IMR-90 (cell line): ENCODE measurements around the gene TMEM184B. TPM values are rescaled to one million over a fixed set of nuclear protein-coding genes. Genes with fewer than 3 reads are reported as not detected.
"Not testable (repeated sequence)": the region's sequence is repeated elsewhere in the genome, so short reads cannot be mapped to it uniquely, and the experiment has no call there.

Experiments
- ATAC-seq: fragments of 200-7000 bp; cut with Tn5 transposase; 2 replicates; pipeline ENCODE4 v1.9.1; 2020; ENCODE audit warnings: low read depth, mild to moderate bottlenecking, moderate library complexity
- BruUV-seq: library from RNA; stranded (reverse); fragments of 400-500 nt; replicated peaks from 2 replicates; lab custom pipeline; 2021; lab: Mats Ljungman, UMichigan
- CTCF ChIA-PET: fragments of 300-600 bp; formaldehyde crosslinking; extraction: SDS; loops from one replicate; lab custom pipeline; 2021; ENCODE audit warnings: antibody characterized with exemption; lab: Yijun Ruan, JAX
- POLR2A ChIA-PET: fragments of 300-600 bp; sonication (Branson Sonifier 250); formaldehyde crosslinking; loops from one replicate; lab custom pipeline; 2022; ENCODE audit warnings: antibody characterized with exemption; ENCODE audit not compliant: unreplicated experiment; lab: Charles Lee
- DNase-seq: peaks from one replicate; pipeline ENCODE4 v3.0.0; 2013
- H2AFZ ChIP-seq: replicated peaks from 2 replicates; pipeline ENCODE3; 2013; ENCODE audit warnings: low read length, mild to moderate bottlenecking; ENCODE audit not compliant: poor library complexity
- H2AK5ac ChIP-seq: 2 replicates; pipeline ENCODE4 v1.6.1; 2013; ENCODE audit warnings: low read depth, low read length, inconsistent platforms
- H2AK9ac ChIP-seq: replicated peaks from 2 replicates; pipeline ENCODE3; 2013; ENCODE audit warnings: mild to moderate bottlenecking, low read depth, low read length, moderate library complexity; ENCODE audit not compliant: poor library complexity
- H2BK120ac ChIP-seq: 2 replicates; pipeline ENCODE4 v1.6.1; 2013; ENCODE audit warnings: low read depth, low read length, inconsistent platforms
- H2BK15ac ChIP-seq: 3 replicates; pipeline ENCODE4 v1.6.1; 2013; ENCODE audit warnings: low read depth, low read length, inconsistent platforms
- H2BK20ac ChIP-seq: 2 replicates; pipeline ENCODE4 v1.6.1; 2013; ENCODE audit warnings: low read depth, mild to moderate bottlenecking, inconsistent platforms, low read length, moderate library complexity
- H2BK5ac ChIP-seq: 2 replicates; pipeline ENCODE4 v1.6.1; 2013; ENCODE audit warnings: mild to moderate bottlenecking, low read depth, low read length, inconsistent platforms; ENCODE audit not compliant: poor library complexity, severe bottlenecking
- H3K14ac ChIP-seq: replicated peaks from 2 replicates; pipeline ENCODE4 v1.6.1; 2013; ENCODE audit warnings: low read depth, low read length, inconsistent platforms
- H3K18ac ChIP-seq: 2 replicates; pipeline ENCODE4 v1.6.1; 2013; ENCODE audit warnings: low read depth, low read length, control low read depth
- H3K23ac ChIP-seq: 2 replicates; pipeline ENCODE4 v1.6.1; 2013; ENCODE audit warnings: low read depth, low read length, inconsistent platforms
- H3K27ac ChIP-seq: 2 replicates; pipeline ENCODE4 v1.5.1; 2013; ENCODE audit warnings: mild to moderate bottlenecking, control low read depth, low read length; ENCODE audit not compliant: insufficient read depth
- H3K27me3 ChIP-seq: 2 replicates; pipeline ENCODE4 v1.6.1; 2013; ENCODE audit warnings: low read length; ENCODE audit not compliant: control insufficient read depth, insufficient read depth
- H3K36me3 ChIP-seq: 2 replicates; pipeline ENCODE4 v1.6.1; 2013; ENCODE audit warnings: low read length, mixed read lengths; ENCODE audit not compliant: control insufficient read depth, insufficient read depth
- H3K4ac ChIP-seq: 2 replicates; pipeline ENCODE4 v1.6.1; 2013; ENCODE audit warnings: low read depth, low read length, inconsistent platforms
- H3K4me1 ChIP-seq: 2 replicates; pipeline ENCODE4 v1.6.1; 2013; ENCODE audit warnings: low read length, mixed read lengths; ENCODE audit not compliant: control insufficient read depth, insufficient read depth
- H3K4me2 ChIP-seq: 2 replicates; pipeline ENCODE4 v1.6.1; 2013; ENCODE audit warnings: low read depth, mild to moderate bottlenecking, control low read depth, low read length, moderate library complexity
- H3K4me3 ChIP-seq: 2 replicates; pipeline ENCODE4 v1.5.1; 2013; ENCODE audit warnings: low read depth, mild to moderate bottlenecking, control low read depth, low read length, moderate library complexity; ENCODE audit not compliant: insufficient read depth
- H3K56ac ChIP-seq: 2 replicates; pipeline ENCODE4 v1.6.1; 2013; ENCODE audit warnings: low read length, inconsistent platforms; ENCODE audit not compliant: insufficient read depth; ENCODE audit errors: extremely low read depth
- H3K79me1 ChIP-seq, 2 experiments: 2 replicates each; pipeline ENCODE4 v1.6.1; 2013; ENCODE audit warnings: low read length in 2 of 2, inconsistent platforms in 1 of 2, low read depth in 1 of 2
- H3K9ac ChIP-seq: 2 replicates; pipeline ENCODE4 v1.6.1; 2013; ENCODE audit warnings: low read depth, low read length, control low read depth
- H3K9me1 ChIP-seq: 2 replicates; pipeline ENCODE4 v1.6.1; 2013; ENCODE audit warnings: low read length, inconsistent platforms; ENCODE audit not compliant: insufficient read depth
- H3K9me3 ChIP-seq: 2 replicates; pipeline ENCODE4 v1.6.1; 2013; ENCODE audit warnings: low read length; ENCODE audit not compliant: control insufficient read depth, insufficient read depth
- H4K20me1 ChIP-seq: 2 replicates; pipeline ENCODE4 v1.6.1; 2013; ENCODE audit warnings: low read length, inconsistent platforms; ENCODE audit not compliant: insufficient read depth
- H4K5ac ChIP-seq: 2 replicates; pipeline ENCODE4 v1.6.1; 2013; ENCODE audit warnings: mild to moderate bottlenecking, low read depth, low read length, control low read depth
- H4K8ac ChIP-seq, 2 experiments: 2 replicates each; pipeline ENCODE4 v1.6.1; 2013; ENCODE audit warnings: low read depth in 2 of 2, low read length in 2 of 2, control low read depth in 1 of 2, inconsistent platforms in 1 of 2
- H4K91ac ChIP-seq: 2 replicates; pipeline ENCODE4 v1.6.1; 2013; ENCODE audit warnings: low read depth, low read length, inconsistent platforms; ENCODE audit not compliant: insufficient read depth
- CEBPB ChIP-seq: IDR thresholded peaks from 2 replicates; pipeline ENCODE4 v1.6.1; 2012; ENCODE audit warnings: low read depth, low read length, improper control_type of control experiment
- RCOR1 ChIP-seq: IDR thresholded peaks from 2 replicates; pipeline ENCODE4 v1.6.1; 2012; ENCODE audit warnings: mild to moderate bottlenecking, low read length, improper control_type of control experiment; ENCODE audit not compliant: insufficient replicate concordance
- WGBS, 2 experiments: methylation state at CpG; one replicate each; pipeline versions ENCODE4 v1.1.5 to v1.1.7; 2013; ENCODE audit warnings: missing lambda C conversion rate in 2 of 2; ENCODE audit not compliant: insufficient read length in 1 of 2; ENCODE audit errors: extremely low coverage in 2 of 2; 5-methylcytosine and 5-hydroxymethylcytosine counted together
- dilution Hi-C: fragments of 300-500 bp; cut with HindIII; formaldehyde crosslinking; loops from one replicate; pipeline ENCODE4 v1.14.3; 2018; ENCODE audit warnings: low sequenced_read_pairs; ENCODE audit not compliant: unreplicated experiment
- in situ Hi-C: fragments of 300-500 bp; cut with MboI; formaldehyde crosslinking; loops from 3 replicates; pipeline ENCODE4 v1.14.3; 2019; ENCODE audit warnings: low sequenced_read_pairs, inconsistent platforms, mixed read lengths
- intact Hi-C: fragments of 100-400 bp; cut with micrococcal nuclease; formaldehyde crosslinking; loops from 2 replicates; pipeline ENCODE4 v1.10.0; 2022
- polyA plus RNA-seq, 3 experiments: library from polyadenylated mRNA; depleted of rRNA; stranded (reverse); fragments of >200 nt; gene quantifications; 2 replicates each; pipeline ENCODE4 v1.2.3, GENCODE V29; 2012; ENCODE audit warnings: low replicate concordance in 1 of 3
- total RNA-seq: library from RNA; depleted of rRNA; stranded (reverse); fragments of >200 nt; gene quantifications from 2 replicates; pipeline ENCODE4 v1.2.3, GENCODE V29; 2012

TMEM184B gene
- total and polyA plus RNA-seq, 2 of the 4 experiments (the other 2 are of a cell fraction), result 9.1 to 81.1 TPM

DNA sequence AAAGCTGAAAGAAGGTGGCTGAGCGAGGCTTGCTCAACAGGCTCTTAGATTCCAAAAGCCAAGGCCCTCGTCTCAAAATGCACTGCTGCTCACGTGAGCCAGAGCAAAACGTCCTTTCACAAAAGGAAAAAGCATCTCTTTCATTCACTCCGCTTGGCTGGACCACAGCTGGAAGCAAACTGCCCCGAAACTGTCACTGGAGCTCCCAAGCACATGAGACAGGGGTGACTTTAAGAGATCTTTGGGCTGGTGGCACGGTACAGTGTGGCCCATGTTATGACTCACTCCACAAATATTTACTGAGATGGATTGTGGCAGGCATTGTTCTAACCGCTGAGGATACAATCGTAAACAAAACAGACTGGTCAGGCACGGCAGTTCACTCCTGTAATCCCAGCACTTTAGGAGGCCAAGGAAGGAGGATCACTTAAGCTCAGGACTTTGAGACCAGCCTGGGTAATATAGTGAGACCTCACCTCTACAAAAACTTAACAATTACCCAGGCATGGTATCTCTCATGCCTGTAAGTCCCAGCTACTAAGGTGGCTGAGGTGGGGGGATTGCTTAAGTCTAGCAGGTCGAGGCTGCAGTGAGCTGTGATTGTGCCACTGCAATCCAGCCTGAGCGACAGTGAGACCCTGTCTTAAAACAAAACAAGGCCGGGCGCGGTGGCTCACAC, 94.7 kb downstream of the TMEM184B start (continued):
- TF ChIP-seq CEBPB, result peak; percentile 65
- TF ChIP-seq RCOR1, result peak; percentile 48

DNA sequence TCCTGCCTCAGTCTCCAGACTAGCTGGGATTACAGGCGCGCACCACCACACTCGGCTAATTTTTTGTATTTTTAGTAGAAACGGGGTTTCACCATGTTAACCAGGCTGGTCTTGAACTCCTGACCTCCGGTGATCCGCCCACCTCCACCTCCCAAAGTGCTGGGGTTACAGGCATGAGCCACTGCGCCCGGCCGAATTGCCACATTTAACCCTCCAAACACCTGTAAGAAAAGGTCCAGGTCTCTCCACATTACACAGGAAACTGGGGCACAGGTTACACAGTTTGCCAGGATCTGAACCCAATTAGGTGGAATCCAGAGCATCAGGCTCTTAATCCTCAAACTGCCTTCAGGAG, 95.3 kb downstream of the TMEM184B start:
- H3K56ac ChIP-seq, result peak overlapping the region; percentile 66; the same call in 1 of the 2 replicates
- peaks cover 37% of the 10 kb centered on the region for H3K4me1 ChIP-seq
- peak overlapping the region; percentile 38 for H2AK9ac ChIP-seq
- peak overlapping the region; percentile 32 to 79; a peak in 3 of 4 replicates for H4K8ac ChIP-seq
- H3K18ac ChIP-seq, result peak overlapping the region; percentile 10
- H3K79me1 ChIP-seq, result peaks cover 4 to 39% of the 10 kb centered on the region in 2 experiments; a peak in 3 of 4 replicates
- in situ Hi-C loops, H4K20me1 ChIP-seq, ATAC-seq, DNase-seq, H3K4me2 ChIP-seq, H3K27me3 ChIP-seq, H3K9me3 ChIP-seq, intact Hi-C loops, H3K36me3 ChIP-seq, BruUV-seq, POLR2A ChIA-PET, H3K4me3 ChIP-seq, dilution Hi-C loops: not testable (repeated sequence)
- H3K4ac ChIP-seq, result peak overlapping the region; percentile 95
- peak overlapping the region; percentile 83 for H2AFZ ChIP-seq
- peak overlapping the region; percentile 87 for H4K91ac ChIP-seq
- H3K9ac ChIP-seq, result peak overlapping the region; percentile 0
- H2BK120ac ChIP-seq, result peak overlapping the region; percentile 97
- H3K14ac ChIP-seq, result peak overlapping the region; percentile 81
- peak overlapping the region; percentile 1 for H4K5ac ChIP-seq
- no CpG with 5 or more reads among the region's 9 CpGs for WGBS, 2 experiments
- H2AK5ac ChIP-seq, result peak overlapping the region; percentile 89
- peak overlapping the region; percentile 97 for H2BK20ac ChIP-seq
- H3K9me1 ChIP-seq, result peaks cover 38% of the 10 kb centered on the region
- peak overlapping the region; percentile 64 for H2BK5ac ChIP-seq
- CTCF ChIA-PET, result interaction anchor here (0.8 kb wide), 1 partner anchor 84 kb away, joined by 3 read pairs; no protein-coding TSS in a partner anchor
- H2BK15ac ChIP-seq, result peak overlapping the region; percentile 86; the same call in 2 of the 3 replicates
- peak overlapping the region; percentile 67 for H3K27ac ChIP-seq
- H3K23ac ChIP-seq, result peak overlapping the region; percentile 90
